ENCODE results near the gene RADIL.

DNA sequence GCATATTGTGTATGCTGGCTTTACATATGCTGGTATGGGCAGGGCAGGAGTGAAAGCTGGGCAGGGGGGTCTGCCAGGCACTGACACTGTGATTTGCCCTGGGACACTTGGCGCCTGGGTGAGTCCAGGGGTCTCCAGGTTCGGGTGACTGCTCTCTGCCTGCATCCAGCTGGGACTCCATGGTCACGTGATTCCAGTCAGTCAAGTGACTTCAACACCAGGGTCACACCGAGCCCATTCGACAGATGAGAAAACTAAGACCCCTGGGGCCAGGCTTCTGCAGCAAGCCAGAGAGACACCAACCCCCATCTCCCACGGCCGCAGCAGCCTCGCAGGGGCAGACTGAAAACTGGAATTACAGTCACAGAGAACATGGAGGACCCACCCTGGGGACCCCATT, 45.5 kb upstream of the RADIL start:
- TF ChIP-seq MXI1 (IDR thresholded peaks at IDR 0.05; ENCODE audit: low read depth, low read length) (no peak), SRF (CRISPR knock-in tag; IDR thresholded peaks at IDR 0.05) (no peak), CHD2 (IDR thresholded peaks at IDR 0.05; ENCODE audit: low read depth, low read length) (no peak), RBM25 (IDR thresholded peaks at IDR 0.05; ENCODE audit: low read depth, low read length, severe bottlenecking) (no peak), KAT8 (IDR thresholded peaks at IDR 0.05; ENCODE audit: low read depth) (no peak), LEF1 (IDR thresholded peaks at IDR 0.05) (no peak), CAMTA2 (CRISPR knock-in tag; conservative IDR thresholded peaks at IDR 0.05) (no peak), RBM22 (IDR thresholded peaks at IDR 0.05; ENCODE audit: low read depth, low read length, poor library complexity, severe bottlenecking) (no peak), YY1 (IDR thresholded peaks at IDR 0.05; ENCODE audit: borderline replicate concordance in 1 of 3, control insufficient read depth in 1 of 3, extremely low read depth in 1 of 3, insufficient read depth in 3 of 3, insufficient read length in 1 of 3, insufficient replicate concordance in 2 of 3, low read depth in 1 of 3, low read length in 2 of 3) (no peak)
